ENCODE results near the gene HSD17B4.

DNA sequence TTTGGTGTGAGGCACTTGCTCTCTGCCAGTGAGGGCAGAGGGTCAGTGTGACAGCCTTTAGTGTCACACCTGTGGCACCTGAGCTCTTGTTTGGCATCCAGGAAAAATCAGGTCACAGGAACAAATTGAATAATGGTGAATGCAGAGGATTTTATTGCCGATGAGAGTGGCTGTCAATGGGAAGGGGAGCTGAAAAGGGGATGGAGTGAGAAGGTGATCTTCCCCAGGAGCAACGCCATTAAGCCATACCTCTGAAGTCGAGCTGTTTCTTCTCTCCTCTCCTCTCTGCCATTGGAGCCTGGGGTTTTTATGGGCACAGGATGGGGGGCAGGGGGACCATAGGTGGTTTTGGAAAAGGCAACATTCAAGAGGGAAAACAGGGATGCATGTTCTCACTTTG, 2.4 kb upstream of the HSD17B4 start:
- TF ChIP-seq ZBTB7A (CRISPR knock-in tag; IDR thresholded peaks at IDR 0.05) (no peak), ZNF274 (CRISPR knock-in tag; IDR thresholded peaks at IDR 0.05) (no peak), ZFP36L1 (CRISPR knock-in tag; IDR thresholded peaks at IDR 0.05) (no peak), ZNF263 (CRISPR knock-in tag; IDR thresholded peaks at IDR 0.05) (no peak), TAF1 (CRISPR knock-in tag; IDR thresholded peaks at IDR 0.05) (no peak), TP53 (CRISPR knock-in tag; conservative IDR thresholded peaks at IDR 0.05) (no peak), STAG1 (CRISPR knock-in tag; IDR thresholded peaks at IDR 0.05) (no peak), IKZF1 (IDR thresholded peaks at IDR 0.05) (no peak), PHF5A (CRISPR knock-in tag; IDR thresholded peaks at IDR 0.05; ENCODE audit: low read depth, unreplicated experiment) (no peak), EED (CRISPR knock-in tag; IDR thresholded peaks at IDR 0.05) (no peak)
- TF ChIP-seq, protein P1, sequence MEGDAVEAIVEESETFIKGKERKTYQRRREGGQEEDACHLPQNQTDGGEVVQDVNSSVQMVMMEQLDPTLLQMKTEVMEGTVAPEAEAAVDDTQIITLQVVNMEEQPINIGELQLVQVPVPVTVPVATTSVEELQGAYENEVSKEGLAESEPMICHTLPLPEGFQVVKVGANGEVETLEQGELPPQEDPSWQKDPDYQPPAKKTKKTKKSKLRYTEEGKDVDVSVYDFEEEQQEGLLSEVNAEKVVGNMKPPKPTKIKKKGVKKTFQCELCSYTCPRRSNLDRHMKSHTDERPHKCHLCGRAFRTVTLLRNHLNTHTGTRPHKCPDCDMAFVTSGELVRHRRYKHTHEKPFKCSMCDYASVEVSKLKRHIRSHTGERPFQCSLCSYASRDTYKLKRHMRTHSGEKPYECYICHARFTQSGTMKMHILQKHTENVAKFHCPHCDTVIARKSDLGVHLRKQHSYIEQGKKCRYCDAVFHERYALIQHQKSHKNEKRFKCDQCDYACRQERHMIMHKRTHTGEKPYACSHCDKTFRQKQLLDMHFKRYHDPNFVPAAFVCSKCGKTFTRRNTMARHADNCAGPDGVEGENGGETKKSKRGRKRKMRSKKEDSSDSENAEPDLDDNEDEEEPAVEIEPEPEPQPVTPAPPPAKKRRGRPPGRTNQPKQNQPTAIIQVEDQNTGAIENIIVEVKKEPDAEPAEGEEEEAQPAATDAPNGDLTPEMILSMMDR (CRISPR knock-in tag; IDR thresholded peaks at IDR 0.05): no peak
- TF ChIP-seq, protein P2, sequence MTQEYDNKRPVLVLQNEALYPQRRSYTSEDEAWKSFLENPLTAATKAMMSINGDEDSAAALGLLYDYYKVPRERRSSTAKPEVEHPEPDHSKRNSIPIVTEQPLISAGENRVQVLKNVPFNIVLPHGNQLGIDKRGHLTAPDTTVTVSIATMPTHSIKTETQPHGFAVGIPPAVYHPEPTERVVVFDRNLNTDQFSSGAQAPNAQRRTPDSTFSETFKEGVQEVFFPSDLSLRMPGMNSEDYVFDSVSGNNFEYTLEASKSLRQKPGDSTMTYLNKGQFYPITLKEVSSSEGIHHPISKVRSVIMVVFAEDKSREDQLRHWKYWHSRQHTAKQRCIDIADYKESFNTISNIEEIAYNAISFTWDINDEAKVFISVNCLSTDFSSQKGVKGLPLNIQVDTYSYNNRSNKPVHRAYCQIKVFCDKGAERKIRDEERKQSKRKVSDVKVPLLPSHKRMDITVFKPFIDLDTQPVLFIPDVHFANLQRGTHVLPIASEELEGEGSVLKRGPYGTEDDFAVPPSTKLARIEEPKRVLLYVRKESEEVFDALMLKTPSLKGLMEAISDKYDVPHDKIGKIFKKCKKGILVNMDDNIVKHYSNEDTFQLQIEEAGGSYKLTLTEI (CRISPR knock-in tag; conservative IDR thresholded peaks at IDR 0.05): no peak
- TF ChIP-seq, protein P3, sequence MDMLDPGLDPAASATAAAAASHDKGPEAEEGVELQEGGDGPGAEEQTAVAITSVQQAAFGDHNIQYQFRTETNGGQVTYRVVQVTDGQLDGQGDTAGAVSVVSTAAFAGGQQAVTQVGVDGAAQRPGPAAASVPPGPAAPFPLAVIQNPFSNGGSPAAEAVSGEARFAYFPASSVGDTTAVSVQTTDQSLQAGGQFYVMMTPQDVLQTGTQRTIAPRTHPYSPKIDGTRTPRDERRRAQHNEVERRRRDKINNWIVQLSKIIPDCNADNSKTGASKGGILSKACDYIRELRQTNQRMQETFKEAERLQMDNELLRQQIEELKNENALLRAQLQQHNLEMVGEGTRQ (IDR thresholded peaks at IDR 0.05; ENCODE audit: low read depth, low read length): no peak
- TF ChIP-seq, protein P3 (CRISPR knock-in tag; IDR thresholded peaks at IDR 0.05; ENCODE audit: borderline replicate concordance): no peak
- TF ChIP-seq, protein P4, sequence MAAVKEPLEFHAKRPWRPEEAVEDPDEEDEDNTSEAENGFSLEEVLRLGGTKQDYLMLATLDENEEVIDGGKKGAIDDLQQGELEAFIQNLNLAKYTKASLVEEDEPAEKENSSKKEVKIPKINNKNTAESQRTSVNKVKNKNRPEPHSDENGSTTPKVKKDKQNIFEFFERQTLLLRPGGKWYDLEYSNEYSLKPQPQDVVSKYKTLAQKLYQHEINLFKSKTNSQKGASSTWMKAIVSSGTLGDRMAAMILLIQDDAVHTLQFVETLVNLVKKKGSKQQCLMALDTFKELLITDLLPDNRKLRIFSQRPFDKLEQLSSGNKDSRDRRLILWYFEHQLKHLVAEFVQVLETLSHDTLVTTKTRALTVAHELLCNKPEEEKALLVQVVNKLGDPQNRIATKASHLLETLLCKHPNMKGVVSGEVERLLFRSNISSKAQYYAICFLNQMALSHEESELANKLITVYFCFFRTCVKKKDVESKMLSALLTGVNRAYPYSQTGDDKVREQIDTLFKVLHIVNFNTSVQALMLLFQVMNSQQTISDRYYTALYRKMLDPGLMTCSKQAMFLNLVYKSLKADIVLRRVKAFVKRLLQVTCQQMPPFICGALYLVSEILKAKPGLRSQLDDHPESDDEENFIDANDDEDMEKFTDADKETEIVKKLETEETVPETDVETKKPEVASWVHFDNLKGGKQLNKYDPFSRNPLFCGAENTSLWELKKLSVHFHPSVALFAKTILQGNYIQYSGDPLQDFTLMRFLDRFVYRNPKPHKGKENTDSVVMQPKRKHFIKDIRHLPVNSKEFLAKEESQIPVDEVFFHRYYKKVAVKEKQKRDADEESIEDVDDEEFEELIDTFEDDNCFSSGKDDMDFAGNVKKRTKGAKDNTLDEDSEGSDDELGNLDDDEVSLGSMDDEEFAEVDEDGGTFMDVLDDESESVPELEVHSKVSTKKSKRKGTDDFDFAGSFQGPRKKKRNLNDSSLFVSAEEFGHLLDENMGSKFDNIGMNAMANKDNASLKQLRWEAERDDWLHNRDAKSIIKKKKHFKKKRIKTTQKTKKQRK (IDR thresholded peaks at IDR 0.05; ENCODE audit: low read length): no peak
